HepG2 (cell line): Measurements from ENCODE around the gene TRMT112. TPM values are rescaled to one million over a fixed set of nuclear protein-coding genes. Genes with fewer than 3 reads are reported as not detected.
A peak's percentile ranks its signal among the peaks of the same experiment; 100 is the strongest.

Experiments
- ATF4 ChIP-seq, 2 experiments: fragments of 450-650 bp in 1 of 2; sonication (generic) in 1 of 2; formaldehyde crosslinking; IDR thresholded peaks; 2 replicates each; pipeline versions ENCODE4 v1.5.0 to v1.8.0; 2020 to 2022; ENCODE audit warnings: mild to moderate bottlenecking in 1 of 2, missing genetic modification reagents in 1 of 2
- ATF7 ChIP-seq, 2 experiments: fragments of 450-650 bp in 1 of 2; sonication (generic) in 1 of 2; formaldehyde crosslinking in 1 of 2; IDR thresholded peaks; 2 replicates each; pipeline versions ENCODE4 v1.4.0 to v1.6.1; 2016 to 2020; ENCODE audit warnings: antibody characterized with exemption in 1 of 2, mild to moderate bottlenecking in 1 of 2, missing genetic modification reagents in 1 of 2
- DNMT3B ChIP-seq: conservative IDR thresholded peaks from 2 replicates; pipeline ENCODE4 v1.6.1; 2016; ENCODE audit warnings: missing biosample characterization, control low read depth
- LCORL ChIP-seq, 2 experiments: fragments of 450-650 bp in 1 of 2; sonication (generic) in 1 of 2; formaldehyde crosslinking in 1 of 2; IDR thresholded peaks; 2 replicates each; pipeline versions ENCODE4 v1.5.0 to v1.6.1; 2017 to 2020; ENCODE audit warnings: antibody characterized with exemption in 1 of 2, missing genetic modification reagents in 1 of 2
- RNF2 ChIP-seq: fragments of 450-650 bp; conservative IDR thresholded peaks from 2 replicates; pipeline ENCODE4 v1.6.1; 2016; ENCODE audit warnings: low read depth
- RXRA ChIP-seq: sonication (generic); formaldehyde crosslinking; IDR thresholded peaks from 2 replicates; pipeline ENCODE4 v1.5.1; 2020; ENCODE audit warnings: missing genetic modification reagents
- ZBTB43 ChIP-seq: sonication (generic); formaldehyde crosslinking; conservative IDR thresholded peaks from 2 replicates; pipeline ENCODE4 v1.4.0; 2020; ENCODE audit warnings: missing genetic modification reagents
- ZNF205 ChIP-seq: IDR thresholded peaks from 2 replicates; pipeline ENCODE4 v1.6.1; 2018; ENCODE audit warnings: missing biosample characterization, missing genetic modification reagents
- ZNF558 ChIP-seq: sonication (generic); formaldehyde crosslinking; IDR thresholded peaks from 2 replicates; pipeline ENCODE4 v1.9.0; 2022; ENCODE audit warnings: mild to moderate bottlenecking, missing genetic modification reagents, borderline replicate concordance
- ZSCAN29 ChIP-seq: sonication (generic); formaldehyde crosslinking; conservative IDR thresholded peaks from 2 replicates; pipeline ENCODE4 v1.4.0; 2020; ENCODE audit warnings: mild to moderate bottlenecking, missing genetic modification reagents
- polyA plus RNA-seq, 8 experiments: library from polyadenylated mRNA; depleted of rRNA in 3 of 8; stranded (reverse) in 7 of 8; unstranded in 1 of 8; fragments of >200 nt; fragmentation: Illumina TruSeq in 4 of 8; extraction: Trizol in 4 of 8; gene quantifications; 2 replicates each; pipeline versions ENCODE4 v1.2.1 to v1.2.3, GENCODE V29; 2011 to 2016; ENCODE audit warnings: low read depth in 4 of 8, missing spikeins in 1 of 8, mixed read lengths in 1 of 8; ENCODE audit not compliant: insufficient read depth in 1 of 8
- total RNA-seq, 5 experiments: library from RNA; depleted of rRNA; stranded (reverse); fragments of >200 nt; fragmentation: Illumina TruSeq; extraction: Trizol; gene quantifications; 2 replicates each; pipeline ENCODE4 v1.2.3, GENCODE V29; 2016; ENCODE audit warnings: low read depth in 1 of 5
- TF ChIP-seq, protein P1 (sequence below): sonication (generic); formaldehyde crosslinking; IDR thresholded peaks from 2 replicates; pipeline ENCODE4 v1.8.0; 2022; ENCODE audit warnings: mild to moderate bottlenecking, missing genetic modification reagents, moderate library complexity
- TF ChIP-seq, protein P2 (sequence below): sonication (generic); formaldehyde crosslinking; IDR thresholded peaks from 2 replicates; pipeline ENCODE4 v1.5.0; 2020; ENCODE audit warnings: mild to moderate bottlenecking, missing genetic modification reagents
- TF ChIP-seq, protein P3 (sequence below): sonication (generic); formaldehyde crosslinking; IDR thresholded peaks from one replicate; pipeline ENCODE4 v1.5.1; 2020; ENCODE audit warnings: mild to moderate bottlenecking, missing genetic modification reagents; ENCODE audit errors: not compliant biosample characterization

Gene TRMT112
- total and polyA plus RNA-seq, 2 of the 13 experiments (the other 11 are each of a cell fraction or from before 2014, with no cell fraction given): 186 to 409 TPM

GRCh38 chr11:64304316-64305072 is 12.9 kb downstream of the TRMT112 start (continued):
- TF ChIP-seq, protein P1, sequence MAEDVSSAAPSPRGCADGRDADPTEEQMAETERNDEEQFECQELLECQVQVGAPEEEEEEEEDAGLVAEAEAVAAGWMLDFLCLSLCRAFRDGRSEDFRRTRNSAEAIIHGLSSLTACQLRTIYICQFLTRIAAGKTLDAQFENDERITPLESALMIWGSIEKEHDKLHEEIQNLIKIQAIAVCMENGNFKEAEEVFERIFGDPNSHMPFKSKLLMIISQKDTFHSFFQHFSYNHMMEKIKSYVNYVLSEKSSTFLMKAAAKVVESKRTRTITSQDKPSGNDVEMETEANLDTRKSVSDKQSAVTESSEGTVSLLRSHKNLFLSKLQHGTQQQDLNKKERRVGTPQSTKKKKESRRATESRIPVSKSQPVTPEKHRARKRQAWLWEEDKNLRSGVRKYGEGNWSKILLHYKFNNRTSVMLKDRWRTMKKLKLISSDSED (CRISPR knock-in tag): no peak
- 0 out of 2 replicates have a peak, but pooled peaks have one; percentile 47 for TF ChIP-seq ZNF205 (CRISPR knock-in tag)
- no peak for TF ChIP-seq ATF7 (IDR thresholded peaks at IDR 0.05)
- no peak for TF ChIP-seq ATF7 (CRISPR knock-in tag; IDR thresholded peaks at IDR 0.05)
- TF ChIP-seq ZBTB43 (CRISPR knock-in tag): peak; percentile 54
- TF ChIP-seq RNF2: no peak
- no peak for TF ChIP-seq LCORL (IDR thresholded peaks at IDR 0.05)
- no peak for TF ChIP-seq LCORL (CRISPR knock-in tag; IDR thresholded peaks at IDR 0.05)
- TF ChIP-seq DNMT3B (CRISPR knock-in tag): no peak
- TF ChIP-seq, protein P2, sequence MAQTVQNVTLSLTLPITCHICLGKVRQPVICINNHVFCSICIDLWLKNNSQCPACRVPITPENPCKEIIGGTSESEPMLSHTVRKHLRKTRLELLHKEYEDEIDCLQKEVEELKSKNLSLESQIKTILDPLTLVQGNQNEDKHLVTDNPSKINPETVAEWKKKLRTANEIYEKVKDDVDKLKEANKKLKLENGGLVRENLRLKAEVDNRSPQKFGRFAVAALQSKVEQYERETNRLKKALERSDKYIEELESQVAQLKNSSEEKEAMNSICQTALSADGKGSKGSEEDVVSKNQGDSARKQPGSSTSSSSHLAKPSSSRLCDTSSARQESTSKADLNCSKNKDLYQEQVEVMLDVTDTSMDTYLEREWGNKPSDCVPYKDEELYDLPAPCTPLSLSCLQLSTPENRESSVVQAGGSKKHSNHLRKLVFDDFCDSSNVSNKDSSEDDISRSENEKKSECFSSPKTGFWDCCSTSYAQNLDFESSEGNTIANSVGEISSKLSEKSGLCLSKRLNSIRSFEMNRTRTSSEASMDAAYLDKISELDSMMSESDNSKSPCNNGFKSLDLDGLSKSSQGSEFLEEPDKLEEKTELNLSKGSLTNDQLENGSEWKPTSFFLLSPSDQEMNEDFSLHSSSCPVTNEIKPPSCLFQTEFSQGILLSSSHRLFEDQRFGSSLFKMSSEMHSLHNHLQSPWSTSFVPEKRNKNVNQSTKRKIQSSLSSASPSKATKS: no peak
- peak; percentile 55; the same call in 1 of the 2 replicates for TF ChIP-seq RXRA
- TF ChIP-seq ZNF558: no peak
- TF ChIP-seq ZSCAN29 (CRISPR knock-in tag): no peak
- TF ChIP-seq, protein P3, sequence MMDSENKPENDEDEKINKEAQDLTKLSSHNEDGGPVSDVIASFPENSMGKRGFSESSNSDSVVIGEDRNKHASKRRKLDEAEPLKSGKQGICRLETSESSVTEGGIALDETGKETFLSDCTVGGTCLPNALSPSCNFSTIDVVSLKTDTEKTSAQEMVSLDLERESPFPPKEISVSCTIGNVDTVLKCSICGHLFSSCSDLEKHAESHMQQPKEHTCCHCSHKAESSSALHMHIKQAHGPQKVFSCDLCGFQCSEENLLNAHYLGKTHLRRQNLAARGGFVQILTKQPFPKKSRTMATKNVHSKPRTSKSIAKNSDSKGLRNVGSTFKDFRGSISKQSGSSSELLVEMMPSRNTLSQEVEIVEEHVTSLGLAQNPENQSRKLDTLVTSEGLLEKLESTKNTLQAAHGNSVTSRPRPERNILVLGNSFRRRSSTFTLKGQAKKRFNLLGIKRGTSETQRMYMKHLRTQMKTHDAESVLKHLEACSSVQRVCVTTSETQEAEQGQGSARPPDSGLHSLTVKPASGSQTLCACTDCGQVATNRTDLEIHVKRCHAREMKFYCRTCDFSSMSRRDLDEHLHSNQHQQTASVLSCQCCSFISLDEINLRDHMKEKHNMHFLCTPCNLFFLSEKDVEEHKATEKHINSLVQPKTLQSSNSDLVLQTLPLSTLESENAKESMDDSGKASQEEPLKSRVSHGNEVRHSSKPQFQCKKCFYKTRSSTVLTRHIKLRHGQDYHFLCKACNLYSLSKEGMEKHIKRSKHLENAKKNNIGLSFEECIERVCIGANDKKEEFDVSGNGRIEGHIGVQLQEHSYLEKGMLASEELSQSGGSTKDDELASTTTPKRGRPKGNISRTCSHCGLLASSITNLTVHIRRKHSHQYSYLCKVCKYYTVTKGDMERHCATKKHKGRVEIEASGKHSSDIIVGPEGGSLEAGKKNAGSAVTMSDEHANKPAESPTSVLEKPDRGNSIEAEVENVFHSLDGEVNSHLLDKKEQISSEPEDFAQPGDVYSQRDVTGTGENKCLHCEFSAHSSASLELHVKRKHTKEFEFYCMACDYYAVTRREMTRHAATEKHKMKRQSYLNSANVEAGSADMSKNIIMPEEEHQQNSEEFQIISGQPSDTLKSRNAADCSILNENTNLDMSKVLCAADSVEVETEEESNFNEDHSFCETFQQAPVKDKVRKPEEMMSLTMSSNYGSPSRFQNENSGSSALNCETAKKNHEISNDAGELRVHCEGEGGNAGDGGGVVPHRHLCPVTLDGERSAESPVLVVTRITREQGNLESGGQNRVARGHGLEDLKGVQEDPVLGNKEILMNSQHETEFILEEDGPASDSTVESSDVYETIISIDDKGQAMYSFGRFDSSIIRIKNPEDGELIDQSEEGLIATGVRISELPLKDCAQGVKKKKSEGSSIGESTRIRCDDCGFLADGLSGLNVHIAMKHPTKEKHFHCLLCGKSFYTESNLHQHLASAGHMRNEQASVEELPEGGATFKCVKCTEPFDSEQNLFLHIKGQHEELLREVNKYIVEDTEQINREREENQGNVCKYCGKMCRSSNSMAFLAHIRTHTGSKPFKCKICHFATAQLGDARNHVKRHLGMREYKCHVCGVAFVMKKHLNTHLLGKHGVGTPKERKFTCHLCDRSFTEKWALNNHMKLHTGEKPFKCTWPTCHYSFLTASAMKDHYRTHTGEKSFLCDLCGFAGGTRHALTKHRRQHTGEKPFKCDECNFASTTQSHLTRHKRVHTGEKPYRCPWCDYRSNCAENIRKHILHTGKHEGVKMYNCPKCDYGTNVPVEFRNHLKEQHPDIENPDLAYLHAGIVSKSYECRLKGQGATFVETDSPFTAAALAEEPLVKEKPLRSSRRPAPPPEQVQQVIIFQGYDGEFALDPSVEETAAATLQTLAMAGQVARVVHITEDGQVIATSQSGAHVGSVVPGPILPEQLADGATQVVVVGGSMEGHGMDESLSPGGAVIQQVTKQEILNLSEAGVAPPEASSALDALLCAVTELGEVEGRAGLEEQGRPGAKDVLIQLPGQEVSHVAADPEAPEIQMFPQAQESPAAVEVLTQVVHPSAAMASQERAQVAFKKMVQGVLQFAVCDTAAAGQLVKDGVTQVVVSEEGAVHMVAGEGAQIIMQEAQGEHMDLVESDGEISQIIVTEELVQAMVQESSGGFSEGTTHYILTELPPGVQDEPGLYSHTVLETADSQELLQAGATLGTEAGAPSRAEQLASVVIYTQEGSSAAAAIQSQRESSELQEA (CRISPR knock-in tag): no peak
- no peak for TF ChIP-seq ATF4 (CRISPR knock-in tag; IDR thresholded peaks at IDR 0.05)
